GM06990 (cell line): ENCODE results near the gene INPP5B.

Experiments
- DNase-seq: peaks from one replicate; pipeline ENCODE4 v3.0.0-alpha.2; 2011; ENCODE audit not compliant: insufficient read length; ENCODE audit errors: extremely low read depth
- H3K27me3 ChIP-seq: replicated peaks from 2 replicates; pipeline ENCODE4 v1.6.0; 2011; ENCODE audit warnings: low read length; ENCODE audit not compliant: control insufficient read depth, insufficient read depth
- H3K36me3 ChIP-seq: 2 replicates; pipeline ENCODE4 v1.5.1; 2011; ENCODE audit warnings: low read length; ENCODE audit not compliant: control insufficient read depth, insufficient read depth
- H3K4me3 ChIP-seq: replicated peaks from 2 replicates; pipeline ENCODE4 v1.5.1; 2011; ENCODE audit warnings: low read depth, mild to moderate bottlenecking, control low read depth, low read length
- CTCF ChIP-seq: IDR thresholded peaks from 2 replicates; pipeline ENCODE4 v1.5.1; 2011; ENCODE audit warnings: low read length, control low read depth, mild to moderate bottlenecking, inconsistent platforms; ENCODE audit not compliant: insufficient read depth, poor library complexity, severe bottlenecking

INPP5B gene

GRCh38 chr1:37951041-37951782, 4.4 kb upstream of the INPP5B start:
- no peak for TF ChIP-seq CTCF
- Histone ChIP-seq H3K36me3 (no peaks in the 10 kb centered on the region; the same call in 1 of the 2 replicates), H3K27me3 (no peaks in the 10 kb centered on the region), H3K4me3 (no peak overlapping the region)
- no peak for DNase-seq

- Histone ChIP-seq H3K27me3 (no peaks in the 10 kb centered on the region), H3K36me3 (no peaks in the 10 kb centered on the region; the same call in none of the 2 replicates)
These were observed 2.8 kb upstream of the INPP5B start for GRCh38 chr1:37949524-37950152.

GRCh38 chr1:37948841-37949240, 2.0 kb upstream of the INPP5B start:
- no peak for DNase-seq
- no peaks in the 10 kb centered on the region; the same call in none of the 2 replicates for H3K36me3 ChIP-seq
- no peak overlapping the region for H3K4me3 ChIP-seq
- no peaks in the 10 kb centered on the region for H3K27me3 ChIP-seq
- no peak for TF ChIP-seq CTCF

More at GRCh38 chr1:37949524-37950152, 2.8 kb upstream of the INPP5B start:
- no peak for TF ChIP-seq CTCF
- no peak for DNase-seq
- H3K4me3 ChIP-seq: no peak overlapping the region

- H3K36me3 ChIP-seq: no peaks in the 10 kb centered on the region; the same call in none of the 2 replicates
- no peak for TF ChIP-seq CTCF
- H3K27me3 ChIP-seq: no peaks in the 10 kb centered on the region
- DNase-seq: no peak
- H3K4me3 ChIP-seq: no peak overlapping the region
These were observed 1.3 kb upstream of the INPP5B start for GRCh38 chr1:37948166-37948565.

GRCh38 chr1:37947364-37947763, 511 bp upstream of the INPP5B start:
- Histone ChIP-seq H3K36me3 (no peaks in the 10 kb centered on the region; the same call in none of the 2 replicates), H3K4me3 (peak overlapping the region; percentile 91), H3K27me3 (no peaks in the 10 kb centered on the region)
- DNase-seq: no peak
- TF ChIP-seq CTCF: no peak
